GM19351 (cell line): Measurements from ENCODE around the gene DOCK10.
"Not testable (repeated sequence)": the region's sequence is repeated elsewhere in the genome, so short reads cannot be mapped to it uniquely, and the experiment has no call there.

Experiments used
- ATAC-seq: cut with Tn5 transposase; IDR thresholded peaks from one replicate; pipeline ENCODE4 v1.9.1; 2021; ENCODE audit warnings: mild to moderate bottlenecking, moderate library complexity; ENCODE audit not compliant: unreplicated experiment

The DOCK10 gene

GRCh38 chr2:225041851-225042799 lies at the start of gene DOCK10:
TSS of gene DOCK10 (minus strand) at chr2:225042468. CDS start at chr2:225042374, 94 bp downstream.
- ATAC-seq = peak; percentile 29

GRCh38 chr2:225091336-225091735 lies 49.1 kb upstream of the DOCK10 start:
- ATAC-seq = no peak

- no peak for ATAC-seq
Observed at GRCh38 chr2:225090746-225091145, 48.5 kb upstream of the DOCK10 start.

GRCh38 chr2:225086915-225087314 lies 44.6 kb upstream of the DOCK10 start:
- no peak for ATAC-seq

GRCh38 chr2:225086439-225086838 lies 44.2 kb upstream of the DOCK10 start:
- ATAC-seq = no peak

- no peak for ATAC-seq
Observed at GRCh38 chr2:225083276-225083675, 41.0 kb upstream of the DOCK10 start.

- no peak for ATAC-seq
Observed at GRCh38 chr2:225076125-225076524, 33.9 kb upstream of the DOCK10 start.

- peak; percentile 41 for ATAC-seq
Observed at GRCh38 chr2:225074919-225075681, 32.8 kb upstream of the DOCK10 start.

- ATAC-seq = no peak
Observed at GRCh38 chr2:225074366-225074765, 32.1 kb upstream of the DOCK10 start.

GRCh38 chr2:225073198-225073597 lies 30.9 kb upstream of the DOCK10 start:
- no peak for ATAC-seq

- no peak for ATAC-seq
Observed at GRCh38 chr2:225072444-225072843, 30.2 kb upstream of the DOCK10 start.

GRCh38 chr2:225070811-225071210 lies 28.5 kb upstream of the DOCK10 start:
- no peak for ATAC-seq

- no peak for ATAC-seq
Observed at GRCh38 chr2:225069966-225070365, 27.7 kb upstream of the DOCK10 start.

GRCh38 chr2:225069477-225069876 lies 27.2 kb upstream of the DOCK10 start:
- ATAC-seq = no peak

- peak; percentile 48 for ATAC-seq
Observed at GRCh38 chr2:225065882-225066281, 23.6 kb upstream of the DOCK10 start.

- no peak for ATAC-seq
Observed at GRCh38 chr2:225064928-225065327, 22.7 kb upstream of the DOCK10 start.

GRCh38 chr2:225064362-225064761 lies 22.1 kb upstream of the DOCK10 start:
- ATAC-seq = no peak

GRCh38 chr2:225056330-225057073 lies 14.2 kb upstream of the DOCK10 start:
- no peak for ATAC-seq

- no peak for ATAC-seq
Observed at GRCh38 chr2:225055714-225056113, 13.4 kb upstream of the DOCK10 start.

GRCh38 chr2:225052703-225053102 lies 10.4 kb upstream of the DOCK10 start:
- peak; percentile 96 for ATAC-seq

- not testable (repeated sequence) for ATAC-seq
Observed at GRCh38 chr2:225047502-225047901, 5.2 kb upstream of the DOCK10 start.
